GM21360 (cell line): ENCODE data around the gene CLASRP.

ENCODE experiments used
- ATAC-seq: cut with Tn5 transposase; IDR thresholded peaks from one replicate; pipeline ENCODE4 v1.9.1; 2021; ENCODE audit warnings: mild to moderate bottlenecking, moderate library complexity; ENCODE audit not compliant: unreplicated experiment

CLASRP gene

DNA sequence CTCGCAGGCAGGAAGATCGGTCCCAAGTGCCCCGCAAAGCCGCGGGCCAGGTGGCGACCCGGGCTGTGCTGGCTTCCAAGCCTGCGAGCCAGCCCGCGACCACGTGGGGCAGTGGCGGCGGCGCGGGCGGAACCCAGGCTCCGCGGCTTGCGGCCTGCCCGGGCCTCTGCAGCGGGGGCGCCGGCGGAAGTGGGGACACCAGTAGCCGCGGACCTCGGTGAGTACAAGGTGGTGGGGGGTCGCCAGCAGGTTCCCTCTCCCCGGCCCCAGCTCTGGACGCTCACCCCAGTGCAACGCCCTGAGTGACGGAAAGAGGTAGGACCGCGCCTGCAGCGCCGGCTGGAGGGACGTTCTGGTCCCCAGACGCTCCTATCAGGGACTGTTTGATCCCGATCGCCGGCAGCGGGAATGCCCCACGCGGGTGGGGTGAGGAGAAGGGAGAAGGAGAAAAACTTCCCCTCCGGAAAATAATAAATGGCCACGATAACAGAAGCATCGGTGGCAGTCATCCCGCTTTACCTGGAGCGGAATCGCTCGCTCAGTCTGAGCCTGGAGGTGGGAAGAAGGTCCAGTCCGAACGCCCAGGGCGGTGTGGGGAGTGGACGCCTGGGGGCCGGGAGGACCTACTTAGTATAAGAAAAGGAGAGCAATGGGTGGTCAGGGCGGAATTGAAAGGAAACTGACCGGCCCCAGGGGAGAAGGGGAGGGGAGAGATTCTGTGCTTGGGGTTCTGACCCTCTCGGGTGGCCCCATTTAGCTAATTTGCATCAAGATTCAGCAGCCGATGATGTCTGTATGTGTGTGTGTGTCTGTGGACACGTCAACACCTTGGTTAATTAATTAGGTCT is 40.4 kb downstream of the CLASRP start, which contains the start of gene GEMIN7:
GEMIN7 (plus strand) TSS at position 198 of the 848 bp plus-strand sequence. CDS start 10,855 bp downstream, outside the sequence.
- no peak for ATAC-seq

GRCh38 chr19:45079911-45080370 is 41.1 kb downstream of the CLASRP start:
- no peak for ATAC-seq

- no peak for ATAC-seq
These were observed 43.3 kb downstream of the CLASRP start for GRCh38 chr19:45082170-45082569.

GRCh38 chr19:45086480-45086879 is 47.6 kb downstream of the CLASRP start:
- ATAC-seq: no peak

DNA sequence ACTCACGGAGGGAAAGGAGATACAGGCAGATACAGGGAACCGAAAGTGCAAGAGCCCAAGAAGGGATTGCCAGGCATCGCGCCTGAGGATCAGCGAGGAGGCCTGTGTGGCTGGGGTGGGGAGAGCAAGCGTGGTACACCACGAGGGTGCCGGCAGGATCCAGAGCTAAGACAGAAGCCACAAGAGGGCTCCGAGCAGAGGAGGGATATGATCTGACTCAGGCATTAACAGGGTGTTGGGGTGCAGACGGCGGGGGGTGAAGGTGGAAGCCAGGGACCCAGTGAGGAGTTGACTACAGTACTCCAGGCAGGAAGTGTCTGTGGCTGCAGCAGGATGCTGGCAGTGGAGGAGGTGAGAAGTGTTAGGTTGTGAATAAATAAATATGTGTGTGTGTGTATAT is 48.7 kb downstream of the CLASRP start:
- ATAC-seq: no peak

- no peak for ATAC-seq
These were observed 51.2 kb downstream of the CLASRP start for GRCh38 chr19:45090034-45090433.

DNA sequence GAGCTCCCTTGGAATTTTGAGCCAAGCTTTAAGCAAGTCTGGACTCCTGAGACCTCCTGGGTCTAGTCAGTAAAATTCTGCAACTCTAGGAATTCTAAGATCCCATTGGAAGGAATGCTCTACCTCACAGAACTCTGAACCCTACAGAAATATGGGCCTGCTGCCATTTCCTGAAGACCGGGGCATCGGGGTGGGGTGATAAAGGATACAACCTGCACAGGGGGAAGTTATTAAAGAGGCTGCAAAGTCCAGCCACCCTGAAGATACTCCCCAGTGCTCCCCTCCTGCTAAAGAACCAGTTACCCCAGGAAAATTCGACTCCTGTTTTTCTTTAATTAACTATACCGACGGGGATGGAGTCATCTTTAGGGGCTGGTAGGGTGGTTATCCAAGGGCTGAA is 51.8 kb downstream of the CLASRP start:
- no peak for ATAC-seq

- peak; percentile 66 for ATAC-seq
These were observed 52.4 kb downstream of the CLASRP start for GRCh38 chr19:45091031-45091923.

DNA sequence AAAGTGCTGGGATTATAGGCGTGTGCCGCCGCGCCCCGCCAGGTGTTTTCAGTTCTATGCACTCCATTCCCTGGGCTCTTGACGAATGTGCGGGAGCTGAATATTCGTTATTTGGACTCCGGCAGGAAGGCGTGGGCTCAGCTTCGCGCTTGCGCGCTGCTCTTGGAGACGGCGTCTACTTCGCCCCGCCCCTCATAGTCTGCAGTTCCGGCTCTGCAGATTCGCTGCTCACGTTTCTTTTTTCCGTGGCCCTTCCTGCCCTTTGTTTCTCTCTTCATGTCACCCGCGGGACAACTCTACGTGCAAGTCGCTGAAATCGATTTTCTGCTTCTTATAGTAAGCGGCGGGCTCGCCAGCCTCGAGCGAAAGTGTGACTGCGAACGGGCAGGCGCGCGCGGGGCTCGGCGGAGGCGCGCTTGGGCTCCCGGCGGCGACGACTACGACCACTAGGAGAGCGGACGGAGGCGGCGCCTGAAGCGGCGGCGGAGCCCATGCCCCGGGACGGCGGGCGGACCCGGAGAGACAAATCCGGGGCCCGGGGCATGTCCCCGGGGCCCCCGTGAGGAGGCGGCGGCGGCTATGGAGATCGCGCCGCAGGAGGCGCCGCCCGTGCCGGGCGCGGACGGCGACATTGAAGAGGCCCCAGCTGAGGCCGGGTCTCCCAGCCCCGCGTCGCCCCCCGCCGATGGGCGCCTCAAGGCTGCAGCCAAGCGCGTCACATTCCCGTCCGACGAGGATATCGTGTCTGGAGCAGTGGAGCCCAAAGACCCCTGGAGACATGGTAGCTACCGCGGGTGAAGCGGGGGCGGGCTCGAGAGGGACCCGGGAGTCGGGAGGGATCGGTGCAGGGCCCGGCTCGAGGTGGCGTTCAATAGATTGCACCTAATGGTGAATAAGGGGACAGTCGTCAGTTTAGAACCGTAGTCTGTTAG is 54.2 kb downstream of the CLASRP start, which contains the start of gene PPP1R37:
PPP1R37 (plus strand) TSS at position 433 of the 932 bp plus-strand sequence; CDS start at position 580, 147 bp downstream.
- peak; percentile 48 for ATAC-seq

DNA sequence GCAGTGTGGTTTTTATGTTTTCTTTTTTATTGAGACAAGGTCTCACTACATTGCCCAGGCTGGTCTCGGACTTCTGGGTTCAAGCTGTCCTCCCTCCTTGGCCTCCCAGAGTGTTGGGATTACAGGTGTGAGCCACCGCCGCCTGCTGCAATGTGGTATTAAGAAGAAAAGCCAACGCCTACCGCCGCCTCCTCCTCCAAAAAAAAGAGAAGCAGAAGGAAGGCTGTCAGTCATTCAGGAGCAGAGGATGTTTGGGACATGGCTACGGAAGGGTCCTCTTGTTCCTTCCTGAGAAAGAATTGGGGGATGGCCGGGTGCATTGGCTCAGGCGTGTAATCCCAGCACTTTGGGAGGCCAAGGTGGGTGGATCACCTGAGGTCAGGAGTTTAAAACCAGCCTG is 55.3 kb downstream of the CLASRP start:
- no peak for ATAC-seq

DNA sequence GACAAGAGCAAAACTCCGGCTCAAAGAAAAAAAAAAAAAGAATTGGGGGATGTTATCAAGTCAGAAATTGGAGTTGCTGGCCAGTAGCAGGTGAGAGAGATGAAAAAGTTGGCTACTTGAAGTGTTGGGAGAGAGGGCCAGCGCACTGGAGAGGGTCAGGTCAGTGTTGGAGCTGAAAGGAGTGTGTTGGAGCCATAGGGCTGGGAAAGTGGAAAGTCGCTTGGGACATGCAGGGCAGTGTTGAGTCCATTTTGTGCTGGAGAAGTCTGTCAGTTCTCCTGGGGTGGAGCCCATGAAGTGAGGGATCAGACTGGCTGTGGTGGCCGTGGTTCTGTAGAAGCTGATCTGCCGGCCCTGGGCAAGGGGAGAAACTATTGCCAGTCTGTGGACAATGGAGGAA is 55.9 kb downstream of the CLASRP start:
- no peak for ATAC-seq

- ATAC-seq: no peak
These were observed 56.9 kb downstream of the CLASRP start for GRCh38 chr19:45095496-45096413.

- ATAC-seq: no peak
These were observed 57.9 kb downstream of the CLASRP start for GRCh38 chr19:45096700-45097099.

- ATAC-seq: no peak
These were observed 58.6 kb downstream of the CLASRP start for GRCh38 chr19:45097450-45097775.

- ATAC-seq: no peak
These were observed 59.1 kb downstream of the CLASRP start for GRCh38 chr19:45097776-45098520.

DNA sequence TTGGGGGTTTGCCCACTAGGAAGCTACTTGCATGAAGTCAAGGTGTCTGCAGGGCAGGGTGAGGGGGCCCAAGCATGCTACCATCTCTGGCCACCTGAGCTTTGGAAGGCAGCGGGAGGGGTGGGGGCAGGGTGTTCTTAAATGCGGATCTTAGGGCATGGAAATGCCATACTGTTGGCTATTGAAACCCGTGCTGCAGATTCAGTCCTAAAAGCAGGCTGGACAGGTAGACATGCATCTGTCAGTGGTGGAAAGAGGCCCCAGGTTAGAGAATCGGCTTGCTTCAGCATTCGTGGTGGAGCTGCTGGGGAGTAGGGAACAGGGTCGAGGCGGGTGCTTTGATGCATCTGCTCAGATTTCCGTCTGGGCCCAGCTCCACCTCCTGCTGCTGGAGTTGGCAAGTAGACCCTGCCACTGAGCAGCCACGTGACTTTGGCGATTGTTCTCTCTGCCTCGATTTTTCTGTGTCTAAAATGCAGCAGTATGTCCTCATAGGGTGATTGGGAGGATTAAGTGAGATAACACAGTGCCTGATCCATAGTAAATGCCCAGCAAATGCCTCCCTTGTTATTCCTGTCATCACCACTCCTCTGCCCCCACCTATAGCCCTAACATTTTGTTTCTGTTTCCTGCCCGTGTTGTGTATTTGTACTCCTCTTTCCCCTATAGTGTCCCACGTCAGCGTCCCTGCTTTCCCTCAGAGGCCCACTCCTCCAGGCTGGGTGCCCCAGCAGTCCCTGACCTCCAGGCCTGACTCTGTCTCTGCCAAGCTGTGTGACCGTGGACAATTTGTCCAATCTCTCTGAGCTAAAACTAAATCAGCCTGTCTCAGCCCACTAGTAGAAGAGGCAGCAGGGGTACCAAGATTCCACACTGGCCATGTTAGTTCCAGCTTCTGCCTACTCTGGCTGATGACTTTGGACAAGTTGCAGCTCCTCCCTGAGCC is 59.9 kb downstream of the CLASRP start:
- ATAC-seq: no peak

- no peak for ATAC-seq
These were observed 60.8 kb downstream of the CLASRP start for GRCh38 chr19:45099467-45100191.
